AG04449 (cell line): ENCODE results near the gene AGMAT.

Experiments
- CTCF ChIA-PET: fragments of 350-600 bp; formaldehyde crosslinking; extraction: SDS; loops from one replicate; lab custom pipeline; 2021; ENCODE audit warnings: antibody characterized with exemption; lab: Yijun Ruan, JAX
- POLR2A ChIA-PET: fragments of 400-600, 350-600 bp; formaldehyde crosslinking; extraction: SDS; loops from one replicate; lab custom pipeline; 2020; ENCODE audit warnings: antibody characterized with exemption, inconsistent platforms; lab: Yijun Ruan, JAX
- DNase-seq: peaks from one replicate; pipeline ENCODE4 v3.0.0-alpha.2; 2010; ENCODE audit warnings: low read depth, low spot score
- H3K4me3 ChIP-seq: 2 replicates; pipeline ENCODE4 v1.5.1; 2011; ENCODE audit warnings: low read depth, mild to moderate bottlenecking, control low read depth, low read length
- TF ChIP-seq, protein P1 (sequence below): IDR thresholded peaks from one replicate; pipeline ENCODE4 v1.5.1; 2011; ENCODE audit warnings: mild to moderate bottlenecking, moderate library complexity, low read length, control low read depth, inconsistent platforms; ENCODE audit not compliant: insufficient read depth; ENCODE audit errors: missing control alignments

Gene AGMAT

DNA sequence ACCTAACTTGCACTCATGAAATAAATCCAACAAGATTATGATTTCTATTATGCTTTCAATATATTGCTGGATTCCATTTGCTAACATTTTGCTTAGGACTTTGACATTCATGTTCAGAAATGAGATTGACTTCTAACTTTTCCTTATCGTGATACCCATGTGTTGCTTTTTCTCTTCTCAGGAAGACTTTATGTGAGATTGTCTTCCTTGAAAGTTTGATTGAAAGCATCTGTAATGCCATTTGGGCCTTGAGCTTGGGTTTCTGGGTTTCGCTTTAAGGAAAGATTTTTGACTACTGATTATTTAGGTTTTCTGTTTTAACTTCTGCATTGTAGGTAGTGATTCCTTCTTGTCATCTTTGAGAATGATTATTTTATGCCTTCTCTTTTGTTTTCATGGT is 27.8 kb downstream of the AGMAT start:
- ChIA-PET POLR2A (no interaction called here), CTCF (interaction anchor here (1.2 kb wide), 1 partner anchor 13 kb away, joined by 3 read pairs; no protein-coding TSS in a partner anchor)
- no peak overlapping the region for H3K4me3 ChIP-seq
- TF ChIP-seq, protein P1, sequence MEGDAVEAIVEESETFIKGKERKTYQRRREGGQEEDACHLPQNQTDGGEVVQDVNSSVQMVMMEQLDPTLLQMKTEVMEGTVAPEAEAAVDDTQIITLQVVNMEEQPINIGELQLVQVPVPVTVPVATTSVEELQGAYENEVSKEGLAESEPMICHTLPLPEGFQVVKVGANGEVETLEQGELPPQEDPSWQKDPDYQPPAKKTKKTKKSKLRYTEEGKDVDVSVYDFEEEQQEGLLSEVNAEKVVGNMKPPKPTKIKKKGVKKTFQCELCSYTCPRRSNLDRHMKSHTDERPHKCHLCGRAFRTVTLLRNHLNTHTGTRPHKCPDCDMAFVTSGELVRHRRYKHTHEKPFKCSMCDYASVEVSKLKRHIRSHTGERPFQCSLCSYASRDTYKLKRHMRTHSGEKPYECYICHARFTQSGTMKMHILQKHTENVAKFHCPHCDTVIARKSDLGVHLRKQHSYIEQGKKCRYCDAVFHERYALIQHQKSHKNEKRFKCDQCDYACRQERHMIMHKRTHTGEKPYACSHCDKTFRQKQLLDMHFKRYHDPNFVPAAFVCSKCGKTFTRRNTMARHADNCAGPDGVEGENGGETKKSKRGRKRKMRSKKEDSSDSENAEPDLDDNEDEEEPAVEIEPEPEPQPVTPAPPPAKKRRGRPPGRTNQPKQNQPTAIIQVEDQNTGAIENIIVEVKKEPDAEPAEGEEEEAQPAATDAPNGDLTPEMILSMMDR, result no peak
- DNase-seq, result no peak

DNA sequence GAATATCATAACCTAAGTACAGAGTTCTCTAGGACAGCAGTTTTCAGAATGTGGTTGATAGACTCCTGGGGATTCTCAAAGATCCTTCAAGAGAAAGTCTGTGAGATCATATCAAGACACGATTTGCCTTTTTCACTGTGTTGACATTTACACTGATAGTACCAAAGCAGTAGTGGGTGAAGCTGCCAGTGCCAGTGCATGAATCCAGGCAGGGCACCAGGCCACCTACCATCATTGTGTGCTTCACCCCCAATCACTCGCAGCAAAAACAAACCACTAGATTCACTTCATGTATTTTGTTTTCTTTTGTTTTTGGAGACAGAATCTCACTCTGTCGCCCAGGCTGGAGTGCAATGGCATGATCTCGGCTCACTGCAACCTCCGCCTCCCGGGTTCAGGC is 34.3 kb downstream of the AGMAT start:
- POLR2A ChIA-PET, result no interaction called here
- CTCF ChIA-PET, result no interaction called here
- TF ChIP-seq, protein P1, result no peak
- no peak for DNase-seq
- no peak overlapping the region for H3K4me3 ChIP-seq

DNA sequence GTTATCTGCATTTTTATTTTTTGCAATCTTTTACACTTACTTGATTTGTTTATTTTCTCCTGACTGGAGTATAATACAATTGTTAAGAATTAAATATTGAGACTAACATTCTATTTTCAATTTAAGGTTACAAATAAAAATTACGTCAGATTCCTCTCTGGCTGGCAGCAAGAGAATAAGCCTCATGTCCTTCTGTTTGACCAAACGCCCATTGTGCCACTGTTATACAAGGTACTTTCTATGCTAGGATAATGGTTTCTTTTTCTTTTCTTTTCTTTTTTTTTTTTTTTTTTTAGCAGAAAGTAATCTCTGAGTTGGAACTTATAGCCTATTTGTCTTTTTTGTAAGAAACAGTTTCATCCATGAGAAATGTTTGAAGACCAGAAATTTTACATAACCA is 38.2 kb downstream of the AGMAT start:
- CTCF ChIA-PET, result no interaction called here
- TF ChIP-seq, protein P1, result no peak
- DNase-seq, result no peak
- no peak overlapping the region for H3K4me3 ChIP-seq
- POLR2A ChIA-PET, result no interaction called here

DNA sequence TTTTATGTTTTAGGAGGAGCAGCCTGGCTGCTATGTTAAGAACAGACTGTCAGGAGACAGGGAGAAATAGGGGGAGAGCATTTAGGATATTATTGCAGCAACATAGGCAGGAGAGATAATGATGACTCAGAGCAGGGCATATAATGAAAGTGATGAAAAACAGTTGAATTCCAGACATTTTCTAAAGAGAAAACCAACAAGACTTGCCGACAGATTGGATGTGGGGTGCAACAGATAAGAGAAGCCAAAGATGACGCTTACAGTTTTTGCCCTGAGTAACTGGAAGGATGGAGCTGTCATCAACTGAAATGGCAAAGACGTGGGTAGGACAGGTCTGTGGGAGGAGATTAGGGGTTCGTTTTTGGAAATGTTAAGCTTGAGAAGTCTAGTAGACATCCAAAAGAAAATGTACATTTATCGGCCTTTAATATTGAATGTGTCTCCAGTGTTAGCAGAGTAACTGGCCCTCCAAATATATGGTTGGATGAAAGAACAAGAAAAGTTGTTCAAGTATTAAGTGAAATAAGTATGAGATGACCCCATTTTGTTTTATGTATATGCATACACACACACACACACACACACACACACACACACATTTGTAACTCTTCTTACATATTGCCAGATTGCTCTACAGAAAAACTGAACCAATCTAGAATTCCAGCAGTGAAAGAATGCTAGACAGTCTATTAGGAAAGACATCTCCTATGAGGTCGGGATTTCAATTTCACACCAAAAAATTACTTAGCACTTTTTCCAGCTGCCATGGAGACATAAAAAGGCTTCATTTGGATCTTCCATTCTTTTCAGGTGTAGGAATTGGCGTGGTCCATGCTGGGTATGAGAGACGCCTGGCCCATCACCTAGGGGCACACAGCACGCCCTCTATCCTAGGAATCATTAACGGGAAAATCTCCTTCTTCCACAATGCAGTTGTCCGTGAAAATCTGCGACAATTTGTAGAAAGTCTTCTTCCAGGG is 41.0 kb downstream of the AGMAT start:
- peak; percentile 56 for DNase-seq

DNA sequence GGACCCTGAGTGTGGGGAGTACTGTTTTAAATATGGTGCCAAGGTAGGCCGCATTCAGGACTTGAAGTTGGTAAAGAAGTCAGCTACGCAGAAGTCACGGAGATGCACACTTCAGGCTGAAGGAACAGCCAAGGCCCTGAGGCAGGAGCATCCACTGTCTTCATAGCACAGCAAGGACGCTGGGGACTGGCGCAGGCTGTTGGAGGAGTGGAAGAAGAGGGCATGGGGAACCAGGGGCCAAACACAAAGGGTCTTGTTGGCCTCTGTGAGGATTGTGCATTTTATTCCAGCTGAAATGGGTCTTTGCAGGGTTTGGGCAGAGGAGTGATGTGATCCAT is 41.6 kb downstream of the AGMAT start:
- POLR2A ChIA-PET, result no interaction called here
- CTCF ChIA-PET, result interaction anchor here (1.5 kb wide), 1 partner anchor 14 kb away, joined by 6 read pairs; no protein-coding TSS in a partner anchor
- H3K4me3 ChIP-seq, result no peak overlapping the region
- DNase-seq, result no peak
- TF ChIP-seq, protein P1, result no peak

More for the DNA sequence above, 41.0 kb downstream of the AGMAT start:
- H3K4me3 ChIP-seq, result no peak overlapping the region
- ChIA-PET POLR2A (no interaction called here), CTCF (interaction anchor here (1.5 kb wide), 1 partner anchor 15 kb away, joined by 6 read pairs; no protein-coding TSS in a partner anchor)
- TF ChIP-seq, protein P1, result no peak
